Neutrophil (primary cell): ENCODE results near the gene SEMA3B.

Experiments
- H3K27ac ChIP-seq: fragments of 200-600 bp; sonication (generic); 2 replicates; pipeline ENCODE4 v1.5.1; 2016; ENCODE audit warnings: mild to moderate bottlenecking, moderate library complexity
- H3K27me3 ChIP-seq: fragments of 200-600 bp; sonication (generic); 2 replicates; pipeline ENCODE4 v1.6.0; 2016; ENCODE audit warnings: mild to moderate bottlenecking
- H3K36me3 ChIP-seq: fragments of 200-600 bp; sonication (generic); 2 replicates; pipeline ENCODE4 v1.5.1; 2017
- H3K4me1 ChIP-seq, 2 experiments: fragments of 200-600 bp in 1 of 2; sonication (generic) in 1 of 2; 1 replicate in 1 of 2; 2 replicates in 1 of 2; pipeline versions ENCODE4 v1.5.1 to v1.6.1; 2013 to 2016; ENCODE audit warnings: low read depth in 1 of 2, low read length in 1 of 2, mild to moderate bottlenecking in 1 of 2, moderate library complexity in 1 of 2; ENCODE audit not compliant: control insufficient read depth in 1 of 2, insufficient read depth in 1 of 2
- H3K4me3 ChIP-seq, 2 experiments: fragments of 200-600 bp in 1 of 2; sonication (generic) in 1 of 2; 1 replicate in 1 of 2; 2 replicates in 1 of 2; pipeline ENCODE4 v1.5.1; 2013 to 2016; ENCODE audit warnings: low read depth in 1 of 2, low read length in 1 of 2, mild to moderate bottlenecking in 1 of 2, moderate library complexity in 1 of 2
- H3K9me3 ChIP-seq: fragments of 200-600 bp; sonication (generic); 2 replicates; pipeline ENCODE4 v1.5.1; 2016
- TF ChIP-seq, protein P1 (sequence below): fragments of 200-600 bp; sonication (generic); IDR thresholded peaks from 2 replicates; pipeline ENCODE4 v1.5.1; 2016; ENCODE audit warnings: antibody characterized with exemption

The SEMA3B gene

DNA sequence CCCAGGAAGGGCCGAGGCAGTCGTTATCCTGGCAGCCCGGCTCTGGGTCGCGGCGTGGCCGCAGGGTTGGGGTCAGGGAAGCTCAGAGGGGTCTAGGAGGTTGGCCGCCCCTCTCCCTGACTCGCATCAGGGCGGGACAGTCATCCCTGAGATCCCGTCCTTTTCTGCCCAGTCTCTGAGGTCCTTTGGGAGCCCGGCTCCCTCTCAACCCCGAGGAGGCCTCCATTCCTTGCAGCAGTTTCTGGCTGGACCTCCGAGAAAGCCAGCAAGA is 53.1 kb downstream of the SEMA3B start:
- Histone ChIP-seq H3K27me3 (no peaks in the 10 kb centered on the region), H3K4me1 (peaks cover 87 to 94% of the 10 kb centered on the region in 2 experiments), H3K4me3 (peak overlapping the region; percentile 72 to 77), H3K27ac (peak overlapping the region; percentile 95), H3K9me3 (no peaks in the 10 kb centered on the region), H3K36me3 (peaks cover 6% of the 10 kb centered on the region)
- TF ChIP-seq, protein P1, sequence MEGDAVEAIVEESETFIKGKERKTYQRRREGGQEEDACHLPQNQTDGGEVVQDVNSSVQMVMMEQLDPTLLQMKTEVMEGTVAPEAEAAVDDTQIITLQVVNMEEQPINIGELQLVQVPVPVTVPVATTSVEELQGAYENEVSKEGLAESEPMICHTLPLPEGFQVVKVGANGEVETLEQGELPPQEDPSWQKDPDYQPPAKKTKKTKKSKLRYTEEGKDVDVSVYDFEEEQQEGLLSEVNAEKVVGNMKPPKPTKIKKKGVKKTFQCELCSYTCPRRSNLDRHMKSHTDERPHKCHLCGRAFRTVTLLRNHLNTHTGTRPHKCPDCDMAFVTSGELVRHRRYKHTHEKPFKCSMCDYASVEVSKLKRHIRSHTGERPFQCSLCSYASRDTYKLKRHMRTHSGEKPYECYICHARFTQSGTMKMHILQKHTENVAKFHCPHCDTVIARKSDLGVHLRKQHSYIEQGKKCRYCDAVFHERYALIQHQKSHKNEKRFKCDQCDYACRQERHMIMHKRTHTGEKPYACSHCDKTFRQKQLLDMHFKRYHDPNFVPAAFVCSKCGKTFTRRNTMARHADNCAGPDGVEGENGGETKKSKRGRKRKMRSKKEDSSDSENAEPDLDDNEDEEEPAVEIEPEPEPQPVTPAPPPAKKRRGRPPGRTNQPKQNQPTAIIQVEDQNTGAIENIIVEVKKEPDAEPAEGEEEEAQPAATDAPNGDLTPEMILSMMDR: no peak

DNA sequence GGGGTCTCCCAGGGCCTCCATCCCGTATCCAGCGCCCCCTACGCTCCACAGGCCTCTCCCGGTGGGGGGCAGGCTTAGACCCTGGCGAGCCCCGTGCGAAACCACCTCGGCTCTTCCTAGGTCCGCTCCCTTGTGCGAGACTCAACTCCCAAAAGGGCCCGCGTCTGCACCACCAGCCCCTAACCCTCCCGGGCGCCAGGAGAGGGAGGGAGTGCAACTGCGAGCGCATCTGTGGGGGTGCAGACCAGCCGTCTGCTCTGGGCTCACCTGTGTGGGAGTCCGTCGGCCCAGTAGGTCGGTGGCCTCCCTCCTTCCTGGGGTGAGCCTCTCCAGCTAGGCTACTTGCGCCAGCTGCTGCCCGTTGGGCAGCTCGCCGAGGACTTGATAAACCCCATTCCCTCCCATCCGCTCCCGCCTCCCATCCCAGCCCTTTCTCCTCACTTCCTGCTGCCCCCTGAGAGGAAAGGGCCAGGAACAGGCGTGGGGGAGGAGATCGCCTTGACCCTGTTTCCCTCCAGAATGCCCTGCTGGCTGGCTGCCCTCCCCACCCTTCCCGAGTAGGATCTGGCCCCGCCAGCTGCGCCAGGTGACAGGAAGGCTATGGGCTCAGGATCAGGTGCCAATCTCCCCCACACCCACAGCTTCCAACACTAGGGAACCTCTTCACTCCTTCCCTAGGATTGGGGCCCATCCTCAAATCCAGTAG is 53.6 kb downstream of the SEMA3B start, which contains the start of gene HYAL2:
Gene HYAL2, minus strand, starts transcription at position 360 of the 706 bp plus-strand sequence. CDS start 2,256 bp downstream, outside the sequence.
- H3K4me1 ChIP-seq: peaks cover 92 to 96% of the 10 kb centered on the region in 2 experiments
- H3K27me3 ChIP-seq: no peaks in the 10 kb centered on the region
- peaks cover 6% of the 10 kb centered on the region for H3K36me3 ChIP-seq
- no peaks in the 10 kb centered on the region for H3K9me3 ChIP-seq
- peak within 1 kb of the TSS; percentile 95 for H3K27ac ChIP-seq
- peak within 1 kb of the TSS; percentile 72 to 77 for H3K4me3 ChIP-seq
- TF ChIP-seq, protein P1: no peak

DNA sequence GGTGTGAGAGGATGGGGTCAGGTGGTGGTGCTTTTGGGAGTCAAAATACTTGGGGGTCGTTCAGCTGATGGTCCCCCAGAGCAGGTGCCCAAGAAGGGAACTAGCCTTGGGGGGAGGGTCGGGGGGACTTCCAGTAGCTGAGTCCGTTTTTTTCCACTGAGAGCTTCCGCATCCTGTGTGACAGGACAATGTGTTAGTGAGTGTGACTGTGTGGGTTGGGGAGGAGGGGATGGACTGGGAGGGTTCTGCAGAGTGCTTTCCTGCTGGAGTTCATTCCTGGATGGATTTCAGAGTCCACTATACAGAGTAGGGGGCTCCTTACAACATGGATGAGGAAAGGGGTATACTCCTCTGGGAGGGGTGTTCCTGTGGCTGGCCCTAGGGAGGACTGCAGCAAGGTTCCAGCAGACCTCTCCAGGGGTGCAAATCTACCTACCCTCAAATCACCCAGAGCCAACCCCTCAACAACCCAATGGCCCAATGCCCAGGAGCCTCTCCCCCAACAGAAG is 54.2 kb downstream of the SEMA3B start:
- Histone ChIP-seq H3K27me3 (no peaks in the 10 kb centered on the region), H3K4me1 (peaks cover 89 to 94% of the 10 kb centered on the region in 2 experiments), H3K27ac (peak overlapping the region; percentile 95), H3K36me3 (peaks cover 6% of the 10 kb centered on the region), H3K4me3 (peak overlapping the region; percentile 72 to 77), H3K9me3 (no peaks in the 10 kb centered on the region)
- TF ChIP-seq, protein P1: no peak

DNA sequence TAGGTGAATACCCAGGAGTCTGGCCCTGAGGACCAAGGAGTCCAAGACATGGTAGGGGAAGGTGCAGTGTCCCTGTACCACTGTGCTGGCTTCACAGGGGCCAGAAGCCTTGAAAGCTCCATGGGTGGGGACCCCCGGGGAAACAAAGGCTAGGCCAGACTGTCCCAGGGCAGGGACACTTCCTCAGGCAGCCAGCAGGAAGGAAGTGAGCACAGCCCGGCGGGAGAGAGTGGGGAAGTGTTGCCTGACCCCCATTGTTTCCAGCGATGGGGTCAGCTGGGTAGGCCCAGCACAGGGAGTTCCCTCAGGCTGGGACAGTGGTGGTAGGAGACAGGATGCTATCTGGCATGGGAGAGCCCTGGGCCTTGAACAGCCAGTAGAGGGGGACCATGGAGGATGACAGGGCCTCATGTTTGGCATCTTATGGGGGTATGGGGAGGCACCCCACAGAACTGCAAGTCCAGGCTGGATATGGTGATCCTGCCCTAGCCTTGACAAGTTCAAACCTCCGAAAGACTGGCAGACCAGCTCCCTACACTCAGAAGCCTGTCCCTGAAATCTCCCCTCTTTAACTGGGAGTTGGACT is 54.8 kb downstream of the SEMA3B start:
- Histone ChIP-seq H3K4me1 (peaks cover 89 to 94% of the 10 kb centered on the region in 2 experiments), H3K4me3 (peak overlapping the region; percentile 72 to 77), H3K36me3 (peaks cover 6% of the 10 kb centered on the region), H3K27me3 (no peaks in the 10 kb centered on the region), H3K27ac (peak overlapping the region; percentile 95), H3K9me3 (no peaks in the 10 kb centered on the region)
- TF ChIP-seq, protein P1: no peak

DNA sequence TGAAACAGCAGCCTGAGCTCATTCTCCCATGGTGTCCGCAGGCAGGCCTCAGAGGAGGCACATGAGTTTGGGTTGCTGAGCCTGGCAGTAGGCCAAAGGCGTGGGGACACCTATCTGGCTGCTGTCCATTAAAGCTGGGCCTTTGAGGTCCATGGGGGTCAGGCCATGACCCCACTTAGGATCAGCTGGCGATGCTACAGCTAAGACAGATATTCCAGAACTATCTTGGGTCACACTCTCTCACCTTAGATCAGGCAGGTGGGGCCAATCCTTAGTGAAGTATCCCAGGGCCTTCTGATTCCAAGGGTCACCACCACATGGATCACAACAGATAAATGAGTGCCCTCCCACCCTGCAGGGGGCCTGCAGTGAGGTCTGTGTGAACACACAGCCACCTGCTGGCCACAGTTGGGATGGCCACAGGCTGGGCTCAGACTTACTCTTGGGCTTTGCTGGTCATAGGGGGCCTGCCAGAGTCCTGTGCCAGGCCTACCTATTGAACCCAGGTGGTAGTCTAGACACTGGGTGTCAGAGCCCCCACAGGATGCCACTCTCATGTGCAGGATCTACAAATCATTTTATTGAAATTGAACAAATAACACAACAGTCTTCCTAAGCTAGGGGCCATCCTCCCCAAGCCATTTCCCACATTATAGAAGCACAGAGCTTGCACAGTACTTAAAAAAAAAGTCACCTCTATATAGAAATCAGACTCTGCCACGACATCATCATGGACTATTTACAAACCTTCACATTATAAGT is 55.6 kb downstream of the SEMA3B start:
- TF ChIP-seq, protein P1: peak; percentile 82
- H3K9me3 ChIP-seq: no peaks in the 10 kb centered on the region
- H3K4me1 ChIP-seq: peaks cover 80 to 86% of the 10 kb centered on the region in 2 experiments
- H3K36me3 ChIP-seq: peaks cover 11% of the 10 kb centered on the region
- H3K27me3 ChIP-seq: no peaks in the 10 kb centered on the region
- H3K27ac ChIP-seq: peak overlapping the region; percentile 95
- no peak overlapping the region for H3K4me3 ChIP-seq
